ENCODE measurements around the gene RNF32. TPM values are rescaled to one million over a fixed set of nuclear protein-coding genes. Genes with fewer than 3 reads are reported as not detected.

RNF32 gene
- total RNA-seq, 2 donors from 2014 or later, result not detected

- H3K27ac ChIP-seq, result no peak overlapping the region
- H3K4me3 ChIP-seq, result no peak overlapping the region
- no peaks in the 10 kb centered on the region for H3K36me3 ChIP-seq
- no peak for DNase-seq (ENCODE audit: low spot score)
- H3K9me3 ChIP-seq, result no peaks in the 10 kb centered on the region
- H3K4me1 ChIP-seq (ENCODE audit: control insufficient read depth in 1 of 2, low read depth in 2 of 2), result no peaks in the 10 kb centered on the region
- peaks cover 7% of the 10 kb centered on the region for H3K27me3 ChIP-seq (replicated peaks; ENCODE audit: insufficient read depth)
- TF ChIP-seq CTCF (IDR thresholded peaks at IDR 0.05), result no peak
- no peak for ATAC-seq (ENCODE audit: insufficient number of reproducible peaks, low FRiP score, low read depth)
Measured at GRCh38 chr7:156620291-156620675, 20.3 kb upstream of the RNF32 start.

- H3K27ac ChIP-seq, result no peak overlapping the region
- ATAC-seq (ENCODE audit: insufficient number of reproducible peaks, low FRiP score, low read depth) (no peak), DNase-seq (ENCODE audit: low spot score) (no peak)
- H3K4me3 ChIP-seq, result no peak overlapping the region
- H3K36me3 ChIP-seq, result no peaks in the 10 kb centered on the region
- no peak for TF ChIP-seq CTCF (IDR thresholded peaks at IDR 0.05)
- no peaks in the 10 kb centered on the region for H3K9me3 ChIP-seq
- peaks cover 7% of the 10 kb centered on the region for H3K27me3 ChIP-seq (replicated peaks; ENCODE audit: insufficient read depth)
- H3K4me1 ChIP-seq (ENCODE audit: control insufficient read depth in 1 of 2, low read depth in 2 of 2), result no peaks in the 10 kb centered on the region
Measured at GRCh38 chr7:156621652-156622051, 18.9 kb upstream of the RNF32 start.

- H3K9me3 ChIP-seq, result peaks cover 8% of the 10 kb centered on the region
- no peaks in the 10 kb centered on the region for H3K4me1 ChIP-seq (ENCODE audit: control insufficient read depth in 1 of 2, low read depth in 2 of 2)
- H3K36me3 ChIP-seq, result no peaks in the 10 kb centered on the region
- H3K27me3 ChIP-seq (replicated peaks; ENCODE audit: insufficient read depth), result no peaks in the 10 kb centered on the region
- ATAC-seq (ENCODE audit: insufficient number of reproducible peaks, low FRiP score, low read depth) (no peak), DNase-seq (ENCODE audit: low spot score) (no peak)
- H3K4me3 ChIP-seq, result no peak overlapping the region
- TF ChIP-seq CTCF (IDR thresholded peaks at IDR 0.05), result no peak
- no peak overlapping the region for H3K27ac ChIP-seq
Measured at GRCh38 chr7:156625580-156625979, 15.0 kb upstream of the RNF32 start.

- no peak for ATAC-seq (ENCODE audit: insufficient number of reproducible peaks, low FRiP score, low read depth)
- no peaks in the 10 kb centered on the region for H3K4me1 ChIP-seq (ENCODE audit: control insufficient read depth in 1 of 2, low read depth in 2 of 2)
- no peak for TF ChIP-seq CTCF (IDR thresholded peaks at IDR 0.05)
- H3K9me3 ChIP-seq, result peaks cover 8% of the 10 kb centered on the region
- H3K36me3 ChIP-seq, result no peaks in the 10 kb centered on the region
- H3K4me3 ChIP-seq, result no peak overlapping the region
- no peak overlapping the region for H3K27ac ChIP-seq
- no peak for DNase-seq (ENCODE audit: low spot score)
- no peaks in the 10 kb centered on the region for H3K27me3 ChIP-seq (replicated peaks; ENCODE audit: insufficient read depth)
Measured at GRCh38 chr7:156626220-156626895, 14.2 kb upstream of the RNF32 start.

GRCh38 chr7:156628562-156628961 is 12.0 kb upstream of the RNF32 start:
- no peak for ATAC-seq (ENCODE audit: insufficient number of reproducible peaks, low FRiP score, low read depth)
- DNase-seq (ENCODE audit: low spot score), result no peak
- H3K36me3 ChIP-seq, result no peaks in the 10 kb centered on the region
- no peaks in the 10 kb centered on the region for H3K4me1 ChIP-seq (ENCODE audit: control insufficient read depth in 1 of 2, low read depth in 2 of 2)
- H3K4me3 ChIP-seq, result no peak overlapping the region
- H3K27ac ChIP-seq, result no peak overlapping the region
- H3K27me3 ChIP-seq (replicated peaks; ENCODE audit: insufficient read depth), result no peaks in the 10 kb centered on the region
- no peak for TF ChIP-seq CTCF (IDR thresholded peaks at IDR 0.05)
- H3K9me3 ChIP-seq, result peaks cover 8% of the 10 kb centered on the region
